Body of pancreas (tissue), 4 donors: Measurements from ENCODE around the gene PBRM1. TPM values are rescaled to one million over a fixed set of nuclear protein-coding genes. Genes with fewer than 3 reads are reported as not detected.
A peak's percentile ranks its signal among the peaks of the same experiment; 100 is the strongest.

ENCODE experiments used
- ATAC-seq: fragments of 150-250 bp; one replicate; pipeline ENCODE4 v1.9.1; 2016
- DNase-seq, 4 donors: peaks; one replicate each; pipeline ENCODE4 v3.0.0-alpha.2; 2019
- H3K27ac ChIP-seq, 4 donors: fragments of 200-600 bp; sonication (generic); 1 replicate in 3 of 4; 2 replicates in 1 of 4; pipeline versions ENCODE4 v1.5.1 to v1.6.1; 2016 to 2019; ENCODE audit warnings: mild to moderate bottlenecking in 1 of 4, mixed read lengths in 1 of 4, moderate library complexity in 1 of 4
- H3K27me3 ChIP-seq, 2 donors: fragments of 200-600 bp; sonication (generic); one replicate each; pipeline ENCODE4 v1.6.0; 2016; ENCODE audit warnings: mild to moderate bottlenecking in 1 of 2
- H3K36me3 ChIP-seq, 2 donors: fragments of 200-600 bp; sonication (generic); replicated peaks in 1 of 2; 2 replicates each; pipeline ENCODE4 v1.5.1; 2016; ENCODE audit warnings: low read depth in 2 of 2; ENCODE audit not compliant: insufficient read depth in 1 of 2
- H3K4me1 ChIP-seq: fragments of 200-600 bp; sonication (generic); one replicate; pipeline ENCODE4 v1.6.0; 2016
- H3K4me3 ChIP-seq, 2 donors: fragments of 200-600 bp; sonication (generic); 1 replicate in 1 of 2; 2 replicates in 1 of 2; pipeline ENCODE4 v1.5.1; 2016 to 2019
- H3K9me3 ChIP-seq, 3 donors: fragments of 200-600 bp; sonication (generic); 1 replicate in 2 of 3; 2 replicates in 1 of 3; pipeline ENCODE4 v1.5.1; 2016
- CTCF ChIP-seq, 7 experiments: fragments of 450-650 bp in 4 of 7; fragments of 200-600 bp in 3 of 7; sonication (generic) in 3 of 7; IDR thresholded peaks; one replicate each; pipeline ENCODE4 v1.5.1; 2016 to 2019; ENCODE audit warnings: antibody characterized with exemption in 7 of 7
- POLR2A ChIP-seq, 3 donors: fragments of 450-650 bp; IDR thresholded peaks; one replicate each; pipeline ENCODE4 v1.6.1; 2016; ENCODE audit warnings: antibody characterized with exemption in 3 of 3, mild to moderate bottlenecking in 2 of 3
- WGBS, 2 donors: methylation state at CpG; one replicate each; pipeline ENCODE4 v1.1.5; 2017; 5-methylcytosine and 5-hydroxymethylcytosine counted together
- intact Hi-C: fragments of 100-400 bp; cut with DNase I; formaldehyde crosslinking; loops from one replicate; pipeline ENCODE4 v1.15.1; 2023
- total RNA-seq, 2 donors: library from RNA; depleted of rRNA; stranded (reverse); fragments of >200 nt; gene quantifications; one replicate each; pipeline ENCODE4 v1.1.0, GENCODE V29; 2016

The PBRM1 gene
- total RNA-seq, 2 donors from 2014 or later = 62.3 to 72.8 TPM

GRCh38 chr3:52537726-52538421 is 147.8 kb downstream of the PBRM1 start:
- DNase-seq = peak in 1 of 4 donors; percentile 15
- peaks cover 50% of the 10 kb centered on the region for H3K4me1 ChIP-seq
- intact Hi-C loops = loop anchor here (10.0 kb wide), 1 partner anchor 83 kb away; the partner anchor contains the start of genes NISCH and TNNC1

GRCh38 chr3:52537165-52537620 is 148.5 kb downstream of the PBRM1 start:
- Histone ChIP-seq H3K4me3 (peak overlapping the region; percentile 28 to 61), H3K36me3 (no peaks in the 10 kb centered on the region), H3K27me3 (no peaks in the 10 kb centered on the region), H3K9me3 (no peaks in the 10 kb centered on the region), H3K4me1 (peaks cover 55% of the 10 kb centered on the region), H3K27ac (peak overlapping the region; percentile 84 to 96 (median 92))
- ATAC-seq (no peak), DNase-seq (no peak)
- 0 to 1% methylated on average over 6 of the region's 6 CpGs for WGBS, 2 donors
- intact Hi-C loops = loop anchor here (10.0 kb wide), 1 partner anchor 82 kb away; the partner anchor contains the start of genes NISCH and TNNC1
- TF ChIP-seq POLR2A (IDR thresholded peaks at IDR 0.05) (no peak), CTCF (IDR thresholded peaks at IDR 0.05) (peak in 1 of 7 experiments; percentile 23)

More at GRCh38 chr3:52537726-52538421, 147.8 kb downstream of the PBRM1 start:
- H3K36me3 ChIP-seq = no peaks in the 10 kb centered on the region
- ATAC-seq = no peak
- WGBS, 2 donors = 39 to 52% methylated on average over 7 of the region's 7 CpGs
- TF ChIP-seq POLR2A (IDR thresholded peaks at IDR 0.05) (no peak), CTCF (IDR thresholded peaks at IDR 0.05) (no peak)
- peak overlapping the region in 3 of 4 donors; percentile 84 to 96 (median 93) for H3K27ac ChIP-seq
- no peak overlapping the region for H3K4me3 ChIP-seq
- no peaks in the 10 kb centered on the region for H3K27me3 ChIP-seq
- H3K9me3 ChIP-seq = no peaks in the 10 kb centered on the region

GRCh38 chr3:52536369-52537164 is 149.1 kb downstream of the PBRM1 start, which contains the start of gene UQCC5:
TSS of gene UQCC5 (plus strand) at chr3:52536605. CDS start at chr3:52536756, 151 bp downstream.
- intact Hi-C loops = loop anchor here (10.0 kb wide), 1 partner anchor 82 kb away; the partner anchor contains the start of genes NISCH and TNNC1

GRCh38 chr3:52536112-52536368 is 149.7 kb downstream of the PBRM1 start:
- TF ChIP-seq POLR2A (IDR thresholded peaks at IDR 0.05) (no peak), CTCF (IDR thresholded peaks at IDR 0.05) (no peak)
- Histone ChIP-seq H3K27me3 (no peaks in the 10 kb centered on the region), H3K4me3 (no peak overlapping the region), H3K36me3 (no peaks in the 10 kb centered on the region), H3K9me3 (no peaks in the 10 kb centered on the region), H3K4me1 (peaks cover 55% of the 10 kb centered on the region), H3K27ac (peak overlapping the region in 2 of 4 donors; percentile 54 to 93)
- 4% methylated on average over 9 of the region's 9 CpGs for WGBS, 2 donors
- DNase-seq = no peak
- ATAC-seq = no peak
- intact Hi-C loops = loop anchor here (10.0 kb wide), 1 partner anchor 81 kb away; the partner anchor contains the start of genes NISCH and TNNC1

More at GRCh38 chr3:52536369-52537164, 149.1 kb downstream of the PBRM1 start, which contains the start of gene UQCC5:
- TF ChIP-seq CTCF (IDR thresholded peaks at IDR 0.05) (peak in 2 of 7 experiments; percentile 5 to 17), POLR2A (IDR thresholded peaks at IDR 0.05) (peak; percentile 95 to 98 (median 98))
- 1 to 2% methylated on average over 19 to 65 of the region's 65 CpGs for WGBS, 2 donors
- Histone ChIP-seq H3K36me3 (no peaks in the 10 kb centered on the region), H3K9me3 (no peaks in the 10 kb centered on the region), H3K27ac (peak within 1 kb of the TSS; percentile 84 to 96 (median 92)), H3K27me3 (no peaks in the 10 kb centered on the region), H3K4me3 (peak within 1 kb of the TSS; percentile 28 to 61), H3K4me1 (peaks cover 55% of the 10 kb centered on the region)
- ATAC-seq (peak; percentile 93), DNase-seq (peak; percentile 98 to 99 (median 98))
